Stimulated activated naive B cell treated with anti-CD40 and anti-IgM and Interleukin-4, amounts not matched to agents 10 μg/mL and 1 μg/mL and 100 μg/mL, for 72 hours (primary cell): ENCODE data around the gene MACROD1.

Experiments
- ATAC-seq, 2 donors: fragments of 150-1000 bp; cut with Tn5 transposase; replicated peaks; 2 replicates each; pipeline ENCODE4 v1.10.0; 2021; ENCODE audit warnings: moderate library complexity in 1 of 2
- DNase-seq: peaks from one replicate; pipeline ENCODE4 v3.0.0; 2021
- H3K27ac Mint-ChIP-seq: one replicate; pipeline ENCODE4 v1.8.0; 2022; ENCODE audit warnings: mild to moderate bottlenecking, mixed read lengths
- H3K27me3 Mint-ChIP-seq, 2 donors: one replicate each; pipeline ENCODE4 v1.8.0; 2022; ENCODE audit warnings: mixed read lengths in 2 of 2
- H3K36me3 Mint-ChIP-seq, 2 donors: one replicate each; pipeline ENCODE4 v1.8.0; 2022; ENCODE audit warnings: mixed read lengths in 2 of 2, mild to moderate bottlenecking in 1 of 2
- H3K4me1 Mint-ChIP-seq, 2 donors: one replicate each; pipeline ENCODE4 v1.8.0; 2022; ENCODE audit warnings: mixed read lengths in 2 of 2, mild to moderate bottlenecking in 1 of 2
- H3K4me3 Mint-ChIP-seq, 2 donors: one replicate each; pipeline ENCODE4 v1.8.0; 2022; ENCODE audit warnings: mild to moderate bottlenecking in 2 of 2, mixed read lengths in 2 of 2, moderate library complexity in 1 of 2
- H3K9me3 Mint-ChIP-seq, 2 donors: one replicate each; pipeline ENCODE4 v1.8.0; 2022; ENCODE audit warnings: mixed read lengths in 2 of 2, mild to moderate bottlenecking in 1 of 2

Gene MACROD1

GRCh38 chr11:64084951-64085710 lies 80.8 kb downstream of the MACROD1 start:
- H3K27me3 Mint-ChIP-seq: peaks cover 0 to 4% of the 10 kb centered on the region in 2 donors
- ATAC-seq (no peak), DNase-seq (no peak)
- no peaks in the 10 kb centered on the region for H3K36me3 Mint-ChIP-seq
- no peak overlapping the region for H3K27ac Mint-ChIP-seq
- H3K4me1 Mint-ChIP-seq: peaks cover 0 to 4% of the 10 kb centered on the region in 2 donors
- no peaks in the 10 kb centered on the region for H3K9me3 Mint-ChIP-seq
- H3K4me3 Mint-ChIP-seq: no peak overlapping the region

DNA sequence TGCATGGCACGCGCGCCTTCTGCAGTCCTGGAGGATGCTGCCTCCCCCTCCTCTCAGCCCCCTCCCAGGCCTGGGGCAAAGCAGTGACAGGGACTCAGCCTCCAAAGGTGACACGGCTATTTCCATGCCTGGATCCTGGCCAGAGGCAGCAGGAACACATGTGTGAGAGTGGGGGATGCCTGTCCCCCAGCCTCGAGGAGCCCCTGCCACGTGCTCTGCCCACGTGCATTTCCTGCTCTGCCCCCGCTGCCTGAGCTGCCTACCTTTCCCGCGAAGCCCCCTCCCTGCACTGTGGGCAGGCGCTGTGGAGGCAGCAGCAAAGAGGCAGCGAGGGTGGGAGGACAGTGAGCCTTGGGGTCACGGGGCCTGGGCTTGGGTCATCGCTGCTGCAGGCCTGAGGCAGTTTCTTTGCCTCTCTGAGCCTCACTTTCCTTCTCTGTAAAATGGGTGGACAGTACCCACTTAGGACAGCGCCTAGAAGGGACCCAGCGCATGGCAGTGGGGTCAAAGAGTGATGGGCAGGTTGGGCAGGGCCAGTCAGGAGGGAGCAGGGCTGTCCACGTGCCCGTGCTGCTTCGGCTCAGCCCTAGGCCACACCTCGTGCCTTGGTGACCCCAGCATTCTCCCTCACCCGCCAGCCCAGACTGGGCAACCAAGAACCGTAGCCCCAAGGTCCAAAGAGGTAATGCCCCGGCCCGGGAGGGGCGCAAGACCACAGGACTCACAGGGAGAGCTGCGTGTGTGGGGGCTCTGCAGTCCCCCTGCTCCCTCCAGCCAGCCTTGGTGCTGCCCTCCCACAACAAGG lies 81.6 kb downstream of the MACROD1 start:
- no peaks in the 10 kb centered on the region for H3K36me3 Mint-ChIP-seq
- no peak overlapping the region for H3K4me3 Mint-ChIP-seq
- H3K27ac Mint-ChIP-seq: no peak overlapping the region
- DNase-seq (no peak), ATAC-seq (no peak)
- no peaks in the 10 kb centered on the region for H3K9me3 Mint-ChIP-seq
- peaks cover 0 to 4% of the 10 kb centered on the region in 2 donors for H3K4me1 Mint-ChIP-seq
- H3K27me3 Mint-ChIP-seq: peaks cover 0 to 4% of the 10 kb centered on the region in 2 donors

GRCh38 chr11:64083398-64084080 lies 82.4 kb downstream of the MACROD1 start:
- H3K9me3 Mint-ChIP-seq: no peaks in the 10 kb centered on the region
- no peaks in the 10 kb centered on the region for H3K36me3 Mint-ChIP-seq
- peaks cover 0 to 2% of the 10 kb centered on the region in 2 donors for H3K27me3 Mint-ChIP-seq
- H3K4me3 Mint-ChIP-seq: no peak overlapping the region
- no peak overlapping the region for H3K27ac Mint-ChIP-seq
- no peak for ATAC-seq
- no peak for DNase-seq
- H3K4me1 Mint-ChIP-seq: peaks cover 0 to 4% of the 10 kb centered on the region in 2 donors

GRCh38 chr11:64081745-64082442 lies 84.0 kb downstream of the MACROD1 start:
- DNase-seq (no peak), ATAC-seq (no peak)
- Mint-ChIP-seq H3K9me3 (no peaks in the 10 kb centered on the region), H3K27ac (no peak overlapping the region), H3K4me3 (no peak overlapping the region), H3K36me3 (no peaks in the 10 kb centered on the region), H3K27me3 (no peaks in the 10 kb centered on the region), H3K4me1 (peaks cover 0 to 3% of the 10 kb centered on the region in 2 donors)

- H3K9me3 Mint-ChIP-seq: no peaks in the 10 kb centered on the region
- no peaks in the 10 kb centered on the region for H3K36me3 Mint-ChIP-seq
- ATAC-seq: no peak
- H3K4me1 Mint-ChIP-seq: peaks cover 0 to 3% of the 10 kb centered on the region in 2 donors
- no peak for DNase-seq
- H3K4me3 Mint-ChIP-seq: no peak overlapping the region
- H3K27ac Mint-ChIP-seq: no peak overlapping the region
- H3K27me3 Mint-ChIP-seq: no peaks in the 10 kb centered on the region
Measured at GRCh38 chr11:64080390-64080789, 85.5 kb downstream of the MACROD1 start.

- no peak for ATAC-seq
- H3K27ac Mint-ChIP-seq: no peak overlapping the region
- no peaks in the 10 kb centered on the region for H3K27me3 Mint-ChIP-seq
- no peaks in the 10 kb centered on the region for H3K36me3 Mint-ChIP-seq
- H3K4me1 Mint-ChIP-seq: peaks cover 0 to 3% of the 10 kb centered on the region in 2 donors
- H3K4me3 Mint-ChIP-seq: no peak overlapping the region
- DNase-seq: no peak
- no peaks in the 10 kb centered on the region for H3K9me3 Mint-ChIP-seq
Measured at GRCh38 chr11:64078905-64079304, 87.0 kb downstream of the MACROD1 start.

DNA sequence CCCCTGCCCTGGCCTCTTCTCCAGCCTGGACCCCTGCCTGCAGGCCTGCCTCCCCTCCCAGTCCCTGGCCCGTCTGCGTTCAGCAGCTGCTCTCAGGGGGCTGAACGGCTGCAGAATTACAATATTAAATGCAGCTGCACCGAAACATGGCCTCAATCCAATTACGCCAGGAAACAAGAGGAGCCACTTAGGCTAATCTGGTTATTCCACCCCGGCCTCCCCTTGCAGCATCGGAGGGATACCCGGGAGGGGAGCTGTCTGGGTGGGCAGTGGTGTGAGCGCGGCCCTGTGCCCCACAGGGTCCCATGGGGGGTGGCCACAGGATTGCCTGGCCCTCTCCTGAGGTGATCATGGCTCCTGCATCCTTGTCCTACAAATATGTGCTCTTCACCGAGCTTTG lies 87.6 kb downstream of the MACROD1 start:
- no peak for DNase-seq
- Mint-ChIP-seq H3K27me3 (no peaks in the 10 kb centered on the region), H3K36me3 (no peaks in the 10 kb centered on the region), H3K27ac (no peak overlapping the region), H3K4me3 (no peak overlapping the region), H3K4me1 (peaks cover 0 to 3% of the 10 kb centered on the region in 2 donors), H3K9me3 (no peaks in the 10 kb centered on the region)
- no peak for ATAC-seq

DNA sequence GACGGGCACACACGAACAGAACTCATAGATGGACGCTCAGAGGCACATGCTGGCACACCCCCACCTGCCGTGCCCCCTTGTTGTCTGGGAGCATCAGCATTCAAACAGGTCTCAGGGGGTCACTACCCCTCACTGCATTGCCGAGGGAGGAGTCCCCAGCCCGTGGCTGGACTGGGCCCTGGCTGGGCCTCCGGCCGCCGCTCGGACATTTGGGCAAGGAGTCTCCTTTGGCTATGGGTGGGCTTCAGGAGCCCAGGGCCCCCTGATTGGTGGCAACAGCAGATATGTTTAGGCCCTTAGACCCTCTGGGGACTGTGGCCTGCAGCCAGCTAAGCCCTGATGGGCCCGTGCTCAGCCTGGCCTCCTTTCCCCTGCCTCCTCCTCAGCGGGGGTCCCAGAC lies 88.3 kb downstream of the MACROD1 start:
- DNase-seq (no peak), ATAC-seq (no peak)
- Mint-ChIP-seq H3K27ac (no peak overlapping the region), H3K27me3 (no peaks in the 10 kb centered on the region), H3K4me1 (peaks cover 0 to 3% of the 10 kb centered on the region in 2 donors), H3K36me3 (no peaks in the 10 kb centered on the region), H3K9me3 (no peaks in the 10 kb centered on the region), H3K4me3 (no peak overlapping the region)

- no peak for ATAC-seq
- Mint-ChIP-seq H3K27ac (no peak overlapping the region), H3K9me3 (no peaks in the 10 kb centered on the region), H3K36me3 (no peaks in the 10 kb centered on the region), H3K27me3 (no peaks in the 10 kb centered on the region), H3K4me3 (no peak overlapping the region), H3K4me1 (peaks cover 0 to 3% of the 10 kb centered on the region in 2 donors)
- DNase-seq: no peak
Measured at GRCh38 chr11:64076758-64077157, 89.2 kb downstream of the MACROD1 start.

- Mint-ChIP-seq H3K36me3 (no peaks in the 10 kb centered on the region), H3K27ac (no peak overlapping the region), H3K9me3 (no peaks in the 10 kb centered on the region), H3K4me1 (no peaks in the 10 kb centered on the region), H3K27me3 (no peaks in the 10 kb centered on the region), H3K4me3 (no peak overlapping the region)
- DNase-seq (no peak), ATAC-seq (no peak)
Measured at GRCh38 chr11:64074239-64074638, 91.7 kb downstream of the MACROD1 start.

GRCh38 chr11:64073542-64073941 lies 92.4 kb downstream of the MACROD1 start:
- Mint-ChIP-seq H3K27ac (no peak overlapping the region), H3K9me3 (no peaks in the 10 kb centered on the region), H3K27me3 (no peaks in the 10 kb centered on the region), H3K4me1 (no peaks in the 10 kb centered on the region), H3K4me3 (no peak overlapping the region), H3K36me3 (no peaks in the 10 kb centered on the region)
- ATAC-seq (no peak), DNase-seq (no peak)

DNA sequence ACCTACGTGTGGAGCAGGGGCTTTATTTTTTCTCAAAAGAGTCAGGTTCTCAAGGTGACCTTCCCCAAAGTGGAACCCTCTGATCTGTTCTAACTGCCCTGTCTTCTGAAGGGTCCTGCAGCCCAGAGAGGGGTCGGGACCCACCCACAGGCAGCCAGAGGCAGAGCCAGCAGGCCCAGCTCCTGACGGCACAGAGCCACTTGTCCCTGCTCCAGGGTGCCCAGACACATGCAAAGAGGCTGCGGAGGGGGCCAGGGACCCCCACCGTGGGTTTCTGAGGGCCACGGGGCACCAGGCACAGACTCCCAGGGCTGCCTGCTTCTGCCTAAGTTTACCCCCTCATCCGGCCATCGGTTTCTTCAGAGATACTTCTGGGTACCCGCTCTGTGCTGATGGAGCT lies 93.0 kb downstream of the MACROD1 start:
- DNase-seq (no peak), ATAC-seq (no peak)
- no peaks in the 10 kb centered on the region for H3K4me1 Mint-ChIP-seq
- H3K9me3 Mint-ChIP-seq: no peaks in the 10 kb centered on the region
- no peaks in the 10 kb centered on the region for H3K27me3 Mint-ChIP-seq
- no peaks in the 10 kb centered on the region for H3K36me3 Mint-ChIP-seq
- H3K27ac Mint-ChIP-seq: no peak overlapping the region
- no peak overlapping the region for H3K4me3 Mint-ChIP-seq

- ATAC-seq: no peak
- Mint-ChIP-seq H3K9me3 (no peaks in the 10 kb centered on the region), H3K27me3 (no peaks in the 10 kb centered on the region), H3K4me1 (no peaks in the 10 kb centered on the region), H3K4me3 (no peak overlapping the region), H3K27ac (no peak overlapping the region), H3K36me3 (no peaks in the 10 kb centered on the region)
- DNase-seq: no peak
Measured at GRCh38 chr11:64072403-64072802, 93.5 kb downstream of the MACROD1 start.

DNA sequence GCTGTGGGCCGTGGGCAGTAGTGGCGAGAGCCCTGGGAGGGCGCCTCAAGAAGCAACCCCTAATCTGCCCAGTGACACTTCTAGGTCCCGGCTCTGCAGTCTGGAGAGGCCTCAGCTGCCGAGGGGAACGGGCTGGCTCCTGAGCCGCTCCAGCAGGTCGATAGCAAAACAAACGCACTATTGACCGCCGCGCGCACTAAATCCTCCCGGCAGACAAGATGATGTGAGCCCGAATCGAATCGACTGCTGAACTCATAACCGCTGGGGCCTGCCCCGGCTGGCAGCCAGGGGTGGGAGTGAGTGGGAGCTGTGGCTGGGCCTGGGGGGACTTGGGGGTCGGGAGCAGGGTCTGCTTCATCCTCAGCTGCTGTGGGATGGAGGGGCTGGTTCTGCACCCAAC lies 94.1 kb downstream of the MACROD1 start:
- Mint-ChIP-seq H3K9me3 (no peaks in the 10 kb centered on the region), H3K4me1 (no peaks in the 10 kb centered on the region), H3K27ac (no peak overlapping the region), H3K4me3 (no peak overlapping the region), H3K36me3 (no peaks in the 10 kb centered on the region), H3K27me3 (no peaks in the 10 kb centered on the region)
- DNase-seq (no peak), ATAC-seq (no peak)
